Effector CD8-positive, alpha-beta T cell (primary cell): ENCODE measurements around the gene FAM174B.
"Not testable (repeated sequence)": the region's sequence is repeated elsewhere in the genome, so short reads cannot be mapped to it uniquely, and the experiment has no call there.

Experiments used
- DNase-seq: peaks from one replicate; lab custom pipeline; 2025; lab: John Stamatoyannopoulos, UW

Gene FAM174B

GRCh38 chr15:92617549-92618520 is 37.7 kb downstream of the FAM174B start:
- DNase-seq, result no peak

GRCh38 chr15:92616621-92617548 is 38.7 kb downstream of the FAM174B start:
- DNase-seq, result no peak

- no peak for DNase-seq
These were observed 40.5 kb downstream of the FAM174B start for GRCh38 chr15:92614791-92615785.

GRCh38 chr15:92614301-92614700 is 41.3 kb downstream of the FAM174B start:
- no peak for DNase-seq

GRCh38 chr15:92613841-92614240 is 41.7 kb downstream of the FAM174B start:
- no peak for DNase-seq

- no peak for DNase-seq
These were observed 42.7 kb downstream of the FAM174B start for GRCh38 chr15:92612891-92613290.

GRCh38 chr15:92611995-92612745 is 43.4 kb downstream of the FAM174B start:
- no peak for DNase-seq

GRCh38 chr15:92611150-92611549 is 44.4 kb downstream of the FAM174B start:
- no peak for DNase-seq

GRCh38 chr15:92610101-92610520 is 45.5 kb downstream of the FAM174B start:
- DNase-seq, result no peak

GRCh38 chr15:92608866-92609700 is 46.5 kb downstream of the FAM174B start:
- no peak for DNase-seq

GRCh38 chr15:92606836-92607150 is 48.8 kb downstream of the FAM174B start:
- DNase-seq, result not testable (repeated sequence)

- no peak for DNase-seq
These were observed 49.3 kb downstream of the FAM174B start for GRCh38 chr15:92606126-92606835.

GRCh38 chr15:92605225-92605944 is 50.2 kb downstream of the FAM174B start:
- no peak for DNase-seq

- DNase-seq, result no peak
These were observed 51.7 kb downstream of the FAM174B start for GRCh38 chr15:92603743-92604470.

- no peak for DNase-seq
These were observed 52.3 kb downstream of the FAM174B start for GRCh38 chr15:92603278-92603677.

- DNase-seq, result no peak
These were observed 53.3 kb downstream of the FAM174B start for GRCh38 chr15:92602267-92602593.

- DNase-seq, result no peak
These were observed 53.8 kb downstream of the FAM174B start for GRCh38 chr15:92601592-92602266.
